Right lobe of liver (tissue), 6 donors: ENCODE results near the gene VARS1. TPM values are rescaled to one million over a fixed set of nuclear protein-coding genes. Genes with fewer than 3 reads are reported as not detected.

Experiments
- ATAC-seq, 4 donors: fragments of 200-7000 bp; cut with Tn5 transposase; one replicate each; pipeline ENCODE4 v1.9.1; 2020; ENCODE audit warnings: mild to moderate bottlenecking in 4 of 4, moderate library complexity in 4 of 4
- DNase-seq, 3 donors: peaks; one replicate each; pipeline ENCODE4 v3.0.0-alpha.2; 2020
- H3K27ac ChIP-seq, 3 donors: fragments of 200-600 bp; one replicate each; pipeline ENCODE4 v1.8.0; 2022
- H3K27me3 ChIP-seq, 2 donors: fragments of 200-600 bp; one replicate each; pipeline ENCODE4 v1.8.0; 2022
- H3K36me3 ChIP-seq, 4 donors: fragments of 200-600 bp; sonication (generic) in 1 of 4; one replicate each; pipeline versions ENCODE4 v1.5.1 to v1.8.0; 2017 to 2022; ENCODE audit warnings: control low read depth in 1 of 4
- H3K4me1 ChIP-seq, 4 donors: fragments of 200-600 bp; sonication (generic) in 1 of 4; one replicate each; pipeline versions ENCODE4 v1.5.1 to v1.8.0; 2017 to 2022; ENCODE audit warnings: control low read depth in 1 of 4
- H3K4me3 ChIP-seq, 3 donors: fragments of 200-600 bp; one replicate each; pipeline ENCODE4 v1.8.0; 2022
- H3K9me3 ChIP-seq, 4 donors: fragments of 200-600 bp; sonication (generic) in 1 of 4; one replicate each; pipeline versions ENCODE4 v1.5.1 to v1.8.0; 2017 to 2022; ENCODE audit warnings: control low read depth in 1 of 4
- POLR2A ChIP-seq: fragments of 450-650 bp; IDR thresholded peaks from one replicate; pipeline ENCODE4 v1.6.1; 2017; ENCODE audit warnings: antibody characterized with exemption, mild to moderate bottlenecking
- whole genome bisulfite sequencing: methylation state at CpG from one replicate; pipeline ENCODE4 v1.1.6; 2018; ENCODE audit warnings: low coverage, low lambda C conversion rate; ENCODE audit not compliant: insufficient coverage; ENCODE audit errors: missing lambda C conversion rate; 5-methylcytosine and 5-hydroxymethylcytosine counted together
- intact Hi-C, 2 donors: fragments of 100-400 bp; cut with DNase I; formaldehyde crosslinking; loops; one replicate each; pipeline versions ENCODE4 v1.11.2 to v1.14.1; 2022
- total RNA-seq, 6 experiments: library from RNA; depleted of rRNA in 2 of 6; stranded (reverse); fragments of >200 nt in 2 of 6; fragmentation: NEBNext Ultra II Directional in 3 of 6; extraction: Animal tissue kit (Norgen Biotek cat#: 25700) in 3 of 6; gene quantifications; one replicate each; pipeline versions ENCODE4 v1.1.0 to v1.2.4, GENCODE V29; 2016 to 2023
- TF ChIP-seq, protein P1 (sequence below), 4 donors: fragments of 200-600 bp in 3 of 4; fragments of 450-650 bp in 1 of 4; IDR thresholded peaks; one replicate each; pipeline versions ENCODE4 v1.5.1 to v1.8.0; 2016 to 2022; ENCODE audit warnings: antibody characterized with exemption in 4 of 4, mild to moderate bottlenecking in 2 of 4
- donor health status: DM: no; HTN: yes; CAD: no.
- donor health status: DM: no; HTN: no; CAD: no.
- donor health status: DM: no; HTN: no; CAD: no.
- donor health status: DM: no; HTN: yes; CAD: no.
- donor health status: DM: no; HTN: yes; CAD: no.

VARS1 gene
- total RNA-seq, 6 experiments from 2014 or later = 31.0 to 58.1 (median 41.0) TPM

DNA sequence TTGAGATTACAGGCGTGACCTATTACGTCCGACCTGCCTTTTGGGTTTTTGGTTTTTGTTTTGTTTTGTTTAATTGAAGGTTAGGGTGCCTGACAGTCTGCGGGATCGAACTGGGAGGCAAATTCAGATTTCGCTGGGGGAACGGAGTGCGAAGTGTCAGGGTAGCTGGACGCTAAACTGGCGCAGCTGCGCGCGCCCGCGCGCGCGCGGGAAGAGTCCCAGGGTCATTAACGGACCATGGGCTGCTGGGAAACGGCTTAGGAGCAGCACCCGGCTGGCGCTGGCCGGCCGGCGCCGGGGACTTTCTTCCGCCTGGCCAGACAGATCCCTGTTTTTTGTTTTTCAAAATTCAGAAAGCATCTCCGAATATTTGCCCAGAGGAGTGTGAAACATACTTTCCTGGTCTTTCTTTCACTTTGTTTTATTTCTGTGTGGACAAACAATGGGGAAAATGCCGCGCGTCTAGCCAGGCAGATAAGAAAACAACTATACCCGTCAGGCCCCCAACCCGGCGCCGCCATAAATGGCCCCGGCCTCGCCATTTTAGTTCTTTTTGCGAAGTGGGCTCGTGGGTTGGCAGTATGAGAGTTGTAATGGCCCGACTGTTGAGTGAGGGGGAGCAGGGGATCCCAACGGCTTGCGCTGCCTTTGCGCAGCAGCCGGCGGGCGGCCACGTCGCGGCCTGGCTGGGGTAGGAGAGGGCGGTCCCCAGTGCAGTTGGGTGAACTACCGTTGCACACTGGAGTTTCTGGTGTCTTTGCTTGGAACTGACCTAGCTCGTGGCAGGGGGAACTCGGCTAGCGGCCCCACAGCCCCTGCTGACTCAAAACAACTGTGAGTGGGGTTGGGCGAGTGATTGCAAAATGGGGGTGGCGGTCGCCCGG lies 39.1 kb upstream of the VARS1 start:
- Histone ChIP-seq H3K4me3 (peak overlapping the region; percentile 81 to 89 (median 87)), H3K27me3 (no peaks in the 10 kb centered on the region), H3K36me3 (peaks cover 5 to 26% (median 17%) of the 10 kb centered on the region in 4 donors), H3K27ac (peak overlapping the region; percentile 93 to 96 (median 94)), H3K4me1 (peaks cover 0 to 41% (median 13%) of the 10 kb centered on the region in 4 donors), H3K9me3 (no peaks in the 10 kb centered on the region)
- DNase-seq (peak; percentile 89 to 93 (median 92)), ATAC-seq (peak; percentile 43 to 88 (median 66))
- intact Hi-C loops = loop anchor here (10.0 kb wide), 1 partner anchor 60 kb away; the partner anchor contains the start of gene VWA7 (in 2 of the 2)
- WGBS = under 1% methylated on average over 54 of the region's 59 CpGs
- TF ChIP-seq POLR2A = peak; percentile 71
- TF ChIP-seq, protein P1, sequence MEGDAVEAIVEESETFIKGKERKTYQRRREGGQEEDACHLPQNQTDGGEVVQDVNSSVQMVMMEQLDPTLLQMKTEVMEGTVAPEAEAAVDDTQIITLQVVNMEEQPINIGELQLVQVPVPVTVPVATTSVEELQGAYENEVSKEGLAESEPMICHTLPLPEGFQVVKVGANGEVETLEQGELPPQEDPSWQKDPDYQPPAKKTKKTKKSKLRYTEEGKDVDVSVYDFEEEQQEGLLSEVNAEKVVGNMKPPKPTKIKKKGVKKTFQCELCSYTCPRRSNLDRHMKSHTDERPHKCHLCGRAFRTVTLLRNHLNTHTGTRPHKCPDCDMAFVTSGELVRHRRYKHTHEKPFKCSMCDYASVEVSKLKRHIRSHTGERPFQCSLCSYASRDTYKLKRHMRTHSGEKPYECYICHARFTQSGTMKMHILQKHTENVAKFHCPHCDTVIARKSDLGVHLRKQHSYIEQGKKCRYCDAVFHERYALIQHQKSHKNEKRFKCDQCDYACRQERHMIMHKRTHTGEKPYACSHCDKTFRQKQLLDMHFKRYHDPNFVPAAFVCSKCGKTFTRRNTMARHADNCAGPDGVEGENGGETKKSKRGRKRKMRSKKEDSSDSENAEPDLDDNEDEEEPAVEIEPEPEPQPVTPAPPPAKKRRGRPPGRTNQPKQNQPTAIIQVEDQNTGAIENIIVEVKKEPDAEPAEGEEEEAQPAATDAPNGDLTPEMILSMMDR (IDR thresholded peaks at IDR 0.05) = no peak

- WGBS = 72% methylated on average over 15 of the region's 15 CpGs
- H3K4me3 ChIP-seq = peak overlapping the region in 1 of 3 donors; percentile 68
- TF ChIP-seq POLR2A = no peak
- TF ChIP-seq, protein P1 (IDR thresholded peaks at IDR 0.05) = no peak
- peaks cover 0 to 31% (median 6%) of the 10 kb centered on the region in 4 donors for H3K4me1 ChIP-seq
- intact Hi-C loops = loop anchor here (10.0 kb wide), 1 partner anchor 57 kb away; the partner anchor contains the start of gene VWA7 (in 2 of the 2)
- DNase-seq (no peak), ATAC-seq (no peak)
- no peaks in the 10 kb centered on the region for H3K9me3 ChIP-seq
- H3K36me3 ChIP-seq = peaks cover 0 to 3% (median 0%) of the 10 kb centered on the region in 4 donors
- peak overlapping the region in 2 of 3 donors; percentile 75 to 91 for H3K27ac ChIP-seq
- no peaks in the 10 kb centered on the region for H3K27me3 ChIP-seq
These were observed 36.0 kb upstream of the VARS1 start for GRCh38 chr6:31831350-31832215.

- no peaks in the 10 kb centered on the region for H3K9me3 ChIP-seq
- 53% methylated on average over 6 of the region's 6 CpGs for WGBS
- H3K27me3 ChIP-seq = no peaks in the 10 kb centered on the region
- H3K36me3 ChIP-seq = peaks cover 0 to 3% (median 0%) of the 10 kb centered on the region in 4 donors
- no peak for TF ChIP-seq POLR2A
- TF ChIP-seq, protein P1 (IDR thresholded peaks at IDR 0.05) = no peak
- peaks cover 0 to 31% (median 4%) of the 10 kb centered on the region in 4 donors for H3K4me1 ChIP-seq
- ATAC-seq = no peak
- peak overlapping the region; percentile 75 to 91 (median 90) for H3K27ac ChIP-seq
- H3K4me3 ChIP-seq = peak overlapping the region; percentile 36 to 68 (median 62)
- DNase-seq = no peak
- intact Hi-C loops = loop anchor here (10.0 kb wide), 1 partner anchor 56 kb away; the partner anchor contains the start of gene VWA7 (in 2 of the 2)
These were observed 35.4 kb upstream of the VARS1 start for GRCh38 chr6:31830886-31831335.
